GM19240 (cell line): ENCODE data around the gene PREX1.

ENCODE experiments used
- DNase-seq: peaks from one replicate; pipeline ENCODE4 v3.0.0; 2011; ENCODE audit warnings: low spot score; ENCODE audit not compliant: insufficient read length

PREX1 gene

GRCh38 chr20:48794816-48795457 lies 32.9 kb downstream of the PREX1 start:
- no peak for DNase-seq

- no peak for DNase-seq
These were observed 33.4 kb downstream of the PREX1 start for GRCh38 chr20:48794360-48794759.

- DNase-seq: no peak
These were observed 34.0 kb downstream of the PREX1 start for GRCh38 chr20:48793776-48794175.

GRCh38 chr20:48791666-48792071 lies 36.1 kb downstream of the PREX1 start:
- no peak for DNase-seq

GRCh38 chr20:48791014-48791413 lies 36.8 kb downstream of the PREX1 start:
- DNase-seq: no peak

- DNase-seq: no peak
These were observed 37.3 kb downstream of the PREX1 start for GRCh38 chr20:48790473-48791003.

GRCh38 chr20:48789781-48790472 lies 37.9 kb downstream of the PREX1 start:
- DNase-seq: no peak

- no peak for DNase-seq
These were observed 38.6 kb downstream of the PREX1 start for GRCh38 chr20:48789185-48789668.

GRCh38 chr20:48788486-48789072 lies 39.2 kb downstream of the PREX1 start:
- DNase-seq: no peak

- DNase-seq: no peak
These were observed 39.9 kb downstream of the PREX1 start for GRCh38 chr20:48787861-48788375.

- DNase-seq: no peak
These were observed 40.7 kb downstream of the PREX1 start for GRCh38 chr20:48786951-48787705.

- DNase-seq: no peak
These were observed 42.0 kb downstream of the PREX1 start for GRCh38 chr20:48785801-48786200.

- no peak for DNase-seq
These were observed 42.5 kb downstream of the PREX1 start for GRCh38 chr20:48785256-48785655.

- no peak for DNase-seq
These were observed 43.5 kb downstream of the PREX1 start for GRCh38 chr20:48784273-48784641.

GRCh38 chr20:48783533-48784272 lies 44.1 kb downstream of the PREX1 start:
- DNase-seq: no peak

- DNase-seq: no peak
These were observed 44.9 kb downstream of the PREX1 start for GRCh38 chr20:48782901-48783308.

GRCh38 chr20:48782053-48782452 lies 45.7 kb downstream of the PREX1 start:
- DNase-seq: no peak

- DNase-seq: no peak
These were observed 46.2 kb downstream of the PREX1 start for GRCh38 chr20:48781634-48782033.

GRCh38 chr20:48779435-48779834 lies 48.4 kb downstream of the PREX1 start:
- no peak for DNase-seq

- DNase-seq: no peak
These were observed 50.0 kb downstream of the PREX1 start for GRCh38 chr20:48777821-48778220.

GRCh38 chr20:48777005-48777404 lies 50.8 kb downstream of the PREX1 start:
- DNase-seq: no peak
